Measurements from ENCODE around the gene HLA-DQA2. TPM values are rescaled to one million over a fixed set of nuclear protein-coding genes. Genes with fewer than 3 reads are reported as not detected.

Gene HLA-DQA2
- polyA plus RNA-seq, 1 donor from 2014 or later = not detected

DNA sequence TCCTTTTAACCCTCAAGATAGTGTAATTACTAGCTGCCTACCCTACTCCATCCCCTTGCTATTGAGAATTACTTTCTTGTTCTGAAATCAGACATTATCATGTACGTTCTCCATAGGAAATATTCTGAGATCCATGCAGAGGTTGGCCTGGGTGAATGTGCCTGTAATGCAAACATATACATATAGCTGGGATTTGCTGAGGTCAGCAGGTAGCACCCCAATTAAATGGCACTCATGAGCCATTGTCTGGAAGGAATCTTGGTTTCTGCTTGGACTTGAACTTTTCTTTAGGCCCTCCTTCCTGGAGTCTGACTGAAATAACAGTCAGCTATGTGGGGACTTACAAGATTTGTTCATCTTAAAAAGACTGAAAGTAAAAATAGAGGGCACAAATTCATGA, 18.5 kb downstream of the HLA-DQA2 start:
- no peak for TF ChIP-seq SMC3 (conservative IDR thresholded peaks at IDR 0.05; ENCODE audit: poor library complexity)
- no peak overlapping the region for H3K4me2 ChIP-seq (ENCODE audit: low read length)
- H4K20me1 ChIP-seq (ENCODE audit: insufficient read depth) = no peaks in the 10 kb centered on the region
- no peak overlapping the region for H3K4me3 ChIP-seq (ENCODE audit: low read length)
- H3F3A ChIP-seq (ENCODE audit: insufficient read depth, low read length, poor library complexity, severe bottlenecking) = no peaks in the 10 kb centered on the region
- no peak overlapping the region for H2AFZ ChIP-seq (ENCODE audit: low read depth, low read length)
- no peaks in the 10 kb centered on the region for H3K36me3 ChIP-seq (ENCODE audit: insufficient read depth, low read length)
- no peaks in the 10 kb centered on the region for H3K9me2 ChIP-seq (ENCODE audit: insufficient read depth, low read length)
- H3K79me2 ChIP-seq (replicated peaks; ENCODE audit: insufficient read depth, low read length) = no peaks in the 10 kb centered on the region
- H3K9me3 ChIP-seq (ENCODE audit: low read length) = no peaks in the 10 kb centered on the region
- H3K27ac ChIP-seq (ENCODE audit: low read length) = no peak overlapping the region
- H3K27me3 ChIP-seq (ENCODE audit: insufficient read depth, low read depth, low read length) = no peaks in the 10 kb centered on the region
- no peak overlapping the region for H3K9ac ChIP-seq (ENCODE audit: low read length)

GRCh38 chr6:32761072-32761471, 19.9 kb downstream of the HLA-DQA2 start:
- Histone ChIP-seq H4K20me1 (ENCODE audit: insufficient read depth) (no peaks in the 10 kb centered on the region), H3K9me2 (ENCODE audit: insufficient read depth, low read length) (no peaks in the 10 kb centered on the region), H2AFZ (ENCODE audit: low read depth, low read length) (no peak overlapping the region), H3K9ac (ENCODE audit: low read length) (no peak overlapping the region), H3K9me3 (ENCODE audit: low read length) (no peaks in the 10 kb centered on the region), H3K27me3 (ENCODE audit: insufficient read depth, low read depth, low read length) (no peaks in the 10 kb centered on the region), H3K36me3 (ENCODE audit: insufficient read depth, low read length) (no peaks in the 10 kb centered on the region), H3K4me3 (ENCODE audit: low read length) (no peak overlapping the region), H3K27ac (ENCODE audit: low read length) (no peak overlapping the region), H3F3A (ENCODE audit: insufficient read depth, low read length, poor library complexity, severe bottlenecking) (no peaks in the 10 kb centered on the region), H3K4me2 (ENCODE audit: low read length) (no peak overlapping the region), H3K79me2 (replicated peaks; ENCODE audit: insufficient read depth, low read length) (no peaks in the 10 kb centered on the region)
- TF ChIP-seq EP300 (conservative IDR thresholded peaks at IDR 0.05; ENCODE audit: poor library complexity, severe bottlenecking) = no peak
- no peak for TF ChIP-seq POLR2AphosphoS5 (IDR thresholded peaks at IDR 0.05)
- TF ChIP-seq REST (IDR thresholded peaks at IDR 0.05; ENCODE audit: borderline replicate concordance) = no peak
- no peak for TF ChIP-seq TAF1 (IDR thresholded peaks at IDR 0.05; ENCODE audit: low read depth)
- TF ChIP-seq, protein P1, sequence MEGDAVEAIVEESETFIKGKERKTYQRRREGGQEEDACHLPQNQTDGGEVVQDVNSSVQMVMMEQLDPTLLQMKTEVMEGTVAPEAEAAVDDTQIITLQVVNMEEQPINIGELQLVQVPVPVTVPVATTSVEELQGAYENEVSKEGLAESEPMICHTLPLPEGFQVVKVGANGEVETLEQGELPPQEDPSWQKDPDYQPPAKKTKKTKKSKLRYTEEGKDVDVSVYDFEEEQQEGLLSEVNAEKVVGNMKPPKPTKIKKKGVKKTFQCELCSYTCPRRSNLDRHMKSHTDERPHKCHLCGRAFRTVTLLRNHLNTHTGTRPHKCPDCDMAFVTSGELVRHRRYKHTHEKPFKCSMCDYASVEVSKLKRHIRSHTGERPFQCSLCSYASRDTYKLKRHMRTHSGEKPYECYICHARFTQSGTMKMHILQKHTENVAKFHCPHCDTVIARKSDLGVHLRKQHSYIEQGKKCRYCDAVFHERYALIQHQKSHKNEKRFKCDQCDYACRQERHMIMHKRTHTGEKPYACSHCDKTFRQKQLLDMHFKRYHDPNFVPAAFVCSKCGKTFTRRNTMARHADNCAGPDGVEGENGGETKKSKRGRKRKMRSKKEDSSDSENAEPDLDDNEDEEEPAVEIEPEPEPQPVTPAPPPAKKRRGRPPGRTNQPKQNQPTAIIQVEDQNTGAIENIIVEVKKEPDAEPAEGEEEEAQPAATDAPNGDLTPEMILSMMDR (IDR thresholded peaks at IDR 0.05; ENCODE audit: poor library complexity, severe bottlenecking) = no peak
- no peak for TF ChIP-seq MXI1 (conservative IDR thresholded peaks at IDR 0.05; ENCODE audit: poor library complexity, severe bottlenecking)
- TF ChIP-seq EZH2 (IDR thresholded peaks at IDR 0.05; ENCODE audit: borderline replicate concordance, insufficient read depth, low read length, poor library complexity, severe bottlenecking) = no peak
- TF ChIP-seq SMC3 (conservative IDR thresholded peaks at IDR 0.05; ENCODE audit: poor library complexity) = no peak
- no peak for TF ChIP-seq RAD21 (conservative IDR thresholded peaks at IDR 0.05)

DNA sequence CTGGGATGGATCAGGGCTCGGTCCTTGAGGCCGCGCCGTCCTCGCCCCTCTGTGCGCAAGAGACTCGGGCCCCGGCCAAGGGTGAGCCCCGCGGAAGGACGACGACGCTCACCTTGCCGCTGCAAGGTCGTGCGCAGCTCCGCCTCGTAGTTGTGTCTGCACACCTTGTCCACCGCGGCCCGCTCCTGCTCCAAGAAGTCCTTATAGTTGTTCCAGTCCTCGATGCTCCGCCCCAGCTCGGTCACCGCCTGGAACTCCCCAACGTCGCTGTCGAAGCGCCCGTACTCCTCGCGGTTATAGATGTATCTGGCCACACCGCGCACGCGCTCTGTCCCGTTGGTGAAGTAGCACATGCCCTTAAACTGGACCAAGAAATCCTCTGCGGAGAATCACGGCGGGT, 20.4 kb downstream of the HLA-DQA2 start:
- no peak overlapping the region for H3K4me3 ChIP-seq (ENCODE audit: low read length)
- H3K27me3 ChIP-seq (ENCODE audit: insufficient read depth, low read depth, low read length) = no peaks in the 10 kb centered on the region
- no peaks in the 10 kb centered on the region for H3K9me2 ChIP-seq (ENCODE audit: insufficient read depth, low read length)
- H3K4me2 ChIP-seq (ENCODE audit: low read length) = no peak overlapping the region
- no peak overlapping the region for H3K27ac ChIP-seq (ENCODE audit: low read length)
- H3K9me3 ChIP-seq (ENCODE audit: low read length) = no peaks in the 10 kb centered on the region
- no peak overlapping the region for H2AFZ ChIP-seq (ENCODE audit: low read depth, low read length)
- no peaks in the 10 kb centered on the region for H3K79me2 ChIP-seq (replicated peaks; ENCODE audit: insufficient read depth, low read length)
- TF ChIP-seq RAD21 (conservative IDR thresholded peaks at IDR 0.05) (no peak), MXI1 (conservative IDR thresholded peaks at IDR 0.05; ENCODE audit: poor library complexity, severe bottlenecking) (no peak), SMC3 (conservative IDR thresholded peaks at IDR 0.05; ENCODE audit: poor library complexity) (no peak), REST (IDR thresholded peaks at IDR 0.05; ENCODE audit: borderline replicate concordance) (no peak), POLR2AphosphoS5 (IDR thresholded peaks at IDR 0.05) (no peak), TAF1 (IDR thresholded peaks at IDR 0.05; ENCODE audit: low read depth) (no peak), EP300 (conservative IDR thresholded peaks at IDR 0.05; ENCODE audit: poor library complexity, severe bottlenecking) (no peak), EZH2 (IDR thresholded peaks at IDR 0.05; ENCODE audit: borderline replicate concordance, insufficient read depth, low read length, poor library complexity, severe bottlenecking) (no peak)
- TF ChIP-seq, protein P1 (IDR thresholded peaks at IDR 0.05; ENCODE audit: poor library complexity, severe bottlenecking) = no peak
- no peaks in the 10 kb centered on the region for H3K36me3 ChIP-seq (ENCODE audit: insufficient read depth, low read length)
- no peak overlapping the region for H3K9ac ChIP-seq (ENCODE audit: low read length)
- H4K20me1 ChIP-seq (ENCODE audit: insufficient read depth) = no peaks in the 10 kb centered on the region
- no peaks in the 10 kb centered on the region for H3F3A ChIP-seq (ENCODE audit: insufficient read depth, low read length, poor library complexity, severe bottlenecking)
